ENCODE measurements around the gene VEGFB. TPM values are rescaled to one million over a fixed set of nuclear protein-coding genes. Genes with fewer than 3 reads are reported as not detected.
A peak's percentile ranks its signal among the peaks of the same experiment; 100 is the strongest.

VEGFB gene
- total RNA-seq, 1 experiment from 2014 or later = 47.5 TPM

DNA sequence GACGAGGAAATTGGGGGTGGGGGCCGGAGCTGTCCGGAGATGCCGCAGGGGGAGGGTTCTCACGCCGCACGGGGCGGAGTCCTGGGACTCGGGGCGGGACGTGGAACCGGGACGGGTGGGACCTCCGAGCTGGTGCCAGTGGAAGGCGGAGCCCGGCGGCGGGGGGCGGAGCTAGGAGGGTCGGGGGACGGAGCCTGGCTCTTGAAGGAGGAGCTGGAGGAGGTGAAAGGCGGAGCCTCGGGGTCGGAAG is 6.8 kb downstream of the VEGFB start (continued):
- TF ChIP-seq, protein P1, sequence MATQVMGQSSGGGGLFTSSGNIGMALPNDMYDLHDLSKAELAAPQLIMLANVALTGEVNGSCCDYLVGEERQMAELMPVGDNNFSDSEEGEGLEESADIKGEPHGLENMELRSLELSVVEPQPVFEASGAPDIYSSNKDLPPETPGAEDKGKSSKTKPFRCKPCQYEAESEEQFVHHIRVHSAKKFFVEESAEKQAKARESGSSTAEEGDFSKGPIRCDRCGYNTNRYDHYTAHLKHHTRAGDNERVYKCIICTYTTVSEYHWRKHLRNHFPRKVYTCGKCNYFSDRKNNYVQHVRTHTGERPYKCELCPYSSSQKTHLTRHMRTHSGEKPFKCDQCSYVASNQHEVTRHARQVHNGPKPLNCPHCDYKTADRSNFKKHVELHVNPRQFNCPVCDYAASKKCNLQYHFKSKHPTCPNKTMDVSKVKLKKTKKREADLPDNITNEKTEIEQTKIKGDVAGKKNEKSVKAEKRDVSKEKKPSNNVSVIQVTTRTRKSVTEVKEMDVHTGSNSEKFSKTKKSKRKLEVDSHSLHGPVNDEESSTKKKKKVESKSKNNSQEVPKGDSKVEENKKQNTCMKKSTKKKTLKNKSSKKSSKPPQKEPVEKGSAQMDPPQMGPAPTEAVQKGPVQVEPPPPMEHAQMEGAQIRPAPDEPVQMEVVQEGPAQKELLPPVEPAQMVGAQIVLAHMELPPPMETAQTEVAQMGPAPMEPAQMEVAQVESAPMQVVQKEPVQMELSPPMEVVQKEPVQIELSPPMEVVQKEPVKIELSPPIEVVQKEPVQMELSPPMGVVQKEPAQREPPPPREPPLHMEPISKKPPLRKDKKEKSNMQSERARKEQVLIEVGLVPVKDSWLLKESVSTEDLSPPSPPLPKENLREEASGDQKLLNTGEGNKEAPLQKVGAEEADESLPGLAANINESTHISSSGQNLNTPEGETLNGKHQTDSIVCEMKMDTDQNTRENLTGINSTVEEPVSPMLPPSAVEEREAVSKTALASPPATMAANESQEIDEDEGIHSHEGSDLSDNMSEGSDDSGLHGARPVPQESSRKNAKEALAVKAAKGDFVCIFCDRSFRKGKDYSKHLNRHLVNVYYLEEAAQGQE (IDR thresholded peaks at IDR 0.05; ENCODE audit: low read depth) = no peak
- TF ChIP-seq EZH2phosphoT487 (IDR thresholded peaks at IDR 0.05; ENCODE audit: borderline replicate concordance) = no peak
- TF ChIP-seq EGR1 (IDR thresholded peaks at IDR 0.05; ENCODE audit: low read depth) = no peak
- no peak for TF ChIP-seq SIN3A (IDR thresholded peaks at IDR 0.05; ENCODE audit: low read depth)

DNA sequence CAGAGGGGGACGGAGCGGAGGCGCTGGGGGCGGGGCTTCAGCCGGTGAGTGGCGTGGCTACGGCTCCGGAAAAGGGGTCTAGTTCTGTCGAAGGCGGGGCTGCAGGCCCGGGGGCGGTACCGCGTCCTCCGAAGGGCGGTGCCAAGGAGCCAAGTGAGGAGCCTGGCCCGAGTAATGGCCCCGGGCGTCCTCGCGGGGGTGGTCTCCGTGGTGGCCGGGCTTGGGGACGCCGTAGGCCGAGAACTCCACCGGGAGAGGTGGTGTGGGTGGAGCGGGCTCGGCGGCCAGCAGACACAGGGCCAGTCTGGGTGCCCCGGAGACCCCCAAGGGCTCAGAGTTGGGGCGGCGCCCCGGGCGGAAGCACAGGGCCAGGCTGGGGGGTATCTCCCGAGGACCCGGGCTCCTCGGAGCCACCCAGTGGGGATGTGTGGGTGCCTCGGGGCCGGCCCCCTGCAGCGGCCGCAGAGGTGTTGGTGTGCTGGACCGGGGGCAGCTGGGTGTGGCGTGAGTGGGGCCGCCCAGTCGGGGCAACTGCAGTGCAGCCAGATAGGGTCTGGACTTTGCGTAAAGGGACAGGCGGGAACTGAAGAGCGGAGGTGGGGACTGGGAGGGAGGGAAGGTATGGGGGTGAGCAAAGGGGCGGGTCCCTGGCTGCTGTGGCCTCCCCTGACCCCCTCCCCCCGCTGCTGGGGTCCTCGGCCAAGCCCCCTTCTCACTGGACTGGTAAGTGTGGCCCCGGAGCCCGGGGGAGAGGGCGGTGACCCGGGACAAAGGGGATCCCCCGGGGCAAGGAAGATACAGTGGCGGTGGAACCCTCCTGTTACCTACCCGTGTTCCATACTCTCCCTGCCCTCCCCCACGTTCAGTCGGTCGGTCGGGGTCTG is 7.3 kb downstream of the VEGFB start:
- CTCF ChIA-PET = interaction anchor here (0.8 to 2.2 kb wide), 10 partner anchors 8 to 115 kb away, joined by 3 to 10 read pairs (median 4); partner anchors contain the start of genes PRDX5 and TRMT112
- Histone ChIP-seq H3K9me2 (ENCODE audit: insufficient read depth) (no peaks in the 10 kb centered on the region), H3K27me3 (ENCODE audit: insufficient read depth, low read length) (no peaks in the 10 kb centered on the region), H3K27ac (ENCODE audit: low read depth, low read length) (peak overlapping the region; percentile 88), H3K4me2 (ENCODE audit: low read length) (peak overlapping the region; percentile 84), H3K4me3 (replicated peaks in 1 of 2; ENCODE audit: low read depth in 1 of 2, low read length in 2 of 2) (peak overlapping the region; percentile 70 to 91), H3K9me3 (ENCODE audit: control insufficient read depth in 1 of 2, insufficient read depth in 1 of 2, low read depth in 1 of 2, low read length in 2 of 2) (no peaks in the 10 kb centered on the region), H2AFZ (ENCODE audit: low read depth, low read length, poor library complexity, severe bottlenecking) (no peak overlapping the region), H3K79me2 (ENCODE audit: insufficient read depth, low read length) (peaks cover 48% of the 10 kb centered on the region), H3K4me1 (ENCODE audit: control insufficient read depth in 1 of 2, insufficient read depth in 2 of 2, low read length in 2 of 2) (peaks cover 32 to 60% of the 10 kb centered on the region in 2 experiments), H4K20me1 (ENCODE audit: insufficient read depth) (no peaks in the 10 kb centered on the region), H3K9ac (ENCODE audit: low read length) (peak overlapping the region; percentile 99), H3K36me3 (ENCODE audit: control insufficient read depth in 1 of 2, insufficient read depth in 2 of 2, low read length in 2 of 2) (peaks cover 0 to 20% of the 10 kb centered on the region in 2 experiments; a peak in 1 of 4 replicates)
- intact Hi-C loops (cut with micrococcal nuclease) = loop anchor here (1.0 to 2.0 kb wide), 2 partner anchors 43 to 63 kb away; partner anchors contain the start of genes BAD and ESRRA
- BruUV-seq (replicated peaks) = TSS peak; percentile 66
- DNase-seq (ENCODE audit: low read depth, low spot score) (no peak), ATAC-seq (peak; percentile 28)
- RAD21 ChIA-PET (ENCODE audit: low non-redundant PET in 1 of 2, low total read pairs in 2 of 2, uncharacterized antibody in 2 of 2, unreplicated experiment in 2 of 2) = interaction anchor here in 1 of 2 experiments (0.6 kb wide), 1 partner anchor 1758 kb away, joined by 5 read pairs; no protein-coding TSS in a partner anchor
- POLR2A ChIA-PET = interaction anchor here (0.7 to 2.0 kb wide), 12 partner anchors 8 to 114 kb away, joined by 4 to 11 read pairs (median 6); partner anchors contain the start of genes NUDT22, PRDX5, TRMT112 and TRPT1
- TF ChIP-seq CBX3 (IDR thresholded peaks at IDR 0.05; ENCODE audit: low read depth) = no peak
- peak; percentile 84 for TF ChIP-seq POLR2AphosphoS5 (IDR thresholded peaks at IDR 0.05; ENCODE audit: low read depth, low read length)
- TF ChIP-seq TCF7L2 (IDR thresholded peaks at IDR 0.05; ENCODE audit: borderline replicate concordance, extremely low read depth, insufficient read depth, insufficient read length) = no peak
- TF ChIP-seq, protein P2, sequence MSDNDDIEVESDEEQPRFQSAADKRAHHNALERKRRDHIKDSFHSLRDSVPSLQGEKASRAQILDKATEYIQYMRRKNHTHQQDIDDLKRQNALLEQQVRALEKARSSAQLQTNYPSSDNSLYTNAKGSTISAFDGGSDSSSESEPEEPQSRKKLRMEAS (IDR thresholded peaks at IDR 0.05) = no peak
- TF ChIP-seq, protein P3, sequence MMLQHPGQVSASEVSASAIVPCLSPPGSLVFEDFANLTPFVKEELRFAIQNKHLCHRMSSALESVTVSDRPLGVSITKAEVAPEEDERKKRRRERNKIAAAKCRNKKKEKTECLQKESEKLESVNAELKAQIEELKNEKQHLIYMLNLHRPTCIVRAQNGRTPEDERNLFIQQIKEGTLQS (IDR thresholded peaks at IDR 0.05) = no peak
- TF ChIP-seq, protein P1 (IDR thresholded peaks at IDR 0.05; ENCODE audit: low read depth) = no peak
- no peak for TF ChIP-seq RAD21 (IDR thresholded peaks at IDR 0.05; ENCODE audit: low read depth)
- TF ChIP-seq SRF (IDR thresholded peaks at IDR 0.05; ENCODE audit: low read depth) = no peak
- TF ChIP-seq EGR1 (IDR thresholded peaks at IDR 0.05; ENCODE audit: low read depth) = no peak
- peak; percentile 79 for TF ChIP-seq POLR2A (IDR thresholded peaks at IDR 0.05; ENCODE audit: borderline replicate concordance, extremely low read depth, insufficient read depth, insufficient read length)
- peak; percentile 68 for TF ChIP-seq YY1 (IDR thresholded peaks at IDR 0.05; ENCODE audit: extremely low read depth, insufficient replicate concordance, low read depth, low read length)
- no peak for TF ChIP-seq ELF1 (IDR thresholded peaks at IDR 0.05; ENCODE audit: borderline replicate concordance, low read depth)
- TF ChIP-seq SIN3A (IDR thresholded peaks at IDR 0.05; ENCODE audit: low read depth) = no peak
- no peak for TF ChIP-seq EZH2phosphoT487 (IDR thresholded peaks at IDR 0.05; ENCODE audit: borderline replicate concordance)
- no peak for TF ChIP-seq JUND (IDR thresholded peaks at IDR 0.05)
- TF ChIP-seq CEBPB (IDR thresholded peaks at IDR 0.05; ENCODE audit: low read depth) = no peak
